GM18526 (cell line): ENCODE data around the gene SEZ6L.

ENCODE experiments used
- POLR2A ChIP-seq: IDR thresholded peaks from 3 replicates; pipeline ENCODE4 v1.6.1; 2011; ENCODE audit not compliant: insufficient read length; ENCODE audit errors: extremely low read depth

Gene SEZ6L

DNA sequence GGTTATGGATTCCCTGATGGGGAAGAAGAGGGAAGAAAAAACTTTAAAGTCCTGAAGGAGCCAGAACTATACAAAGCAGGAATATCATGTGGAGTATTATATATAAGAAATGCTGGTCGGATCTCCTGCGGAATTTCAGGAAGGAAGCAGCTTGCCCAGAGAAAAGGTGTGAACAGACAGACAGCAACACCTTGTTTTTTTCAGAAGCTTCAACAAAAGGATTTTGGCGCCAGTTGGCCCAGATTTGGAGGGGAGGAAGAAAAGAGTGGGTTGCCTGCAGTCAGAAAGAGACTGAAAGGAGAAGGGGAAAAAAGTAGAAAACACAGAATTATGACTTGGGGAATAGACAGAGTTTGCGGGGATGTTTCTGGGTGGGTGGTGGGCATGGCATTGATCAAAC lies 45.2 kb downstream of the SEZ6L start:
- TF ChIP-seq POLR2A, result no peak

DNA sequence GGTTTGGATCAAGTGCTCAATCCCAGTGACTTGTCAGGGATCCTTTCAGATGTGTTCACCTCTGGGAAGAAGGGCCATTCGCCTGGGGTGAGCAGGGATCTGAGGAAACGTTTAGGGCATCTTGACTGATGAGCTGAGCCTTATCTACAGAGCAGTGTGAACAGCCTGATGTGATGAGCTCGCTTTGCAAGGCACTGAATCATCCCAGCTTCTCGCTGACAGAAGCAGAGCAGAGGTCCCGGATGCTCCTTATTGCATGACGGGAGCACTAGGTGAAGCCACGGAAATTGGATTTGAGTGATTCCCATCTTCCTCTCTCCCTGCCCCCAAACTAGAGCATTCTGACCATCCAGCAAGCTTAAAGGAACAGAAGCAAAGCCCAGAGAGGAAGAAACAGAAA lies 46.5 kb downstream of the SEZ6L start:
- TF ChIP-seq POLR2A, result no peak

- no peak for TF ChIP-seq POLR2A
Observed at GRCh38 chr22:26225207-26225606, 55.9 kb downstream of the SEZ6L start.

DNA sequence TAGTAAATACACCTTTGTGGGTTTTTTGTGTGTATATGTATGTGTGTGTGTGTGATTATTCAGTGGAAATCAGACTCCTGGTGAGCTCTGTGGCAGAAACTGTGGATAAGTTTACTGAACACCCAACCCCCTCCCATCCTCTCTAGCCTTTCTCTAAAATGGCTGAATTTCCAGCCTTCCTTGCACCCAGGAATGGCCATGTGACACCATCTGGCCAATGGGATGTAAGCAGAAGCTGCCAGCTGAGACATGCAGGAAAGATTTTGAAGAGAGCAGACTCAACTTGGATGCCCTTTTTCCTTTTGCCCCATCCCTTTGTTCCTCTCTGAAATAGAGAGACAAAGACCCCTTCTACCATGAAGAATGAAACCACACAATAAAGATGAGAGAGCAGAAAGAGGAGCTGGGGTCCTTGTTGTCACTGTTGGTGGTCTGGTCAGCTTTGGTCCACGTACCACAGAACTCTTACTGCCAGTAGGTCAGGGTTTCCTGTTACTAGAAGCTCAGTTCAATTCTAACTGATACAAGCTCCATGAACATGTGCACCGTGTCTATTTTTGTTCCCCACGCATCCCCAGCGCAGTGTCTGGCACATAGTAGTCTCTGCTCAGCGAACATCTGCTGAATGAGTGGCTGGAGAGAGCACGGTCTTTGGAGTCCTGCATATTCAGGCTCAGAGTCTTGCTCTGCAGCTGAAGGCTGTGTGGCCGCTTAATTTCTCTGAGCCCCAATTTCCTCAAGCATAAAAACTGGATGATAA lies 57.5 kb downstream of the SEZ6L start:
- TF ChIP-seq POLR2A, result no peak

GRCh38 chr22:26229910-26230309 lies 60.6 kb downstream of the SEZ6L start:
- no peak for TF ChIP-seq POLR2A

- no peak for TF ChIP-seq POLR2A
Observed at GRCh38 chr22:26234296-26234695, 65.0 kb downstream of the SEZ6L start.

GRCh38 chr22:26235792-26236487 lies 66.7 kb downstream of the SEZ6L start:
- no peak for TF ChIP-seq POLR2A

GRCh38 chr22:26236991-26237390 lies 67.7 kb downstream of the SEZ6L start:
- TF ChIP-seq POLR2A, result no peak

DNA sequence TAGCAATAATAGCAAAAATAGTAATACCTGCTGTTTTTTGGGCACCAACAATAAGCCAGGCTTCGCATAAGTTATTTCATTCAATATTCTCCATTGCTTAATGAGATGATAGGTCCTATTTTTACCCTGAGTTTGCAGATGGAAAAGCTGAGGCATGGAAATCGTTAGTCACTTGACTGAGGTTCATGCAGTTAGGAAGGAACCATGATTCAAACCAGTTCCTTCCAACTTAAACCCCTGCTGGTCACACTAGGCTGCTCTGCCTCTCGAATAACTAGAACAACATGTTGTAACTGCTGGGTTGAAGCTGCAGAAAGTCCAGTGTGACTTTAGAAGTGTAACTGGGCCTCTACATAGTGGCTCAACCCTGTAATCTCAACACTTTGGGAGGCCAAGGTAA lies 69.3 kb downstream of the SEZ6L start:
- TF ChIP-seq POLR2A, result no peak

DNA sequence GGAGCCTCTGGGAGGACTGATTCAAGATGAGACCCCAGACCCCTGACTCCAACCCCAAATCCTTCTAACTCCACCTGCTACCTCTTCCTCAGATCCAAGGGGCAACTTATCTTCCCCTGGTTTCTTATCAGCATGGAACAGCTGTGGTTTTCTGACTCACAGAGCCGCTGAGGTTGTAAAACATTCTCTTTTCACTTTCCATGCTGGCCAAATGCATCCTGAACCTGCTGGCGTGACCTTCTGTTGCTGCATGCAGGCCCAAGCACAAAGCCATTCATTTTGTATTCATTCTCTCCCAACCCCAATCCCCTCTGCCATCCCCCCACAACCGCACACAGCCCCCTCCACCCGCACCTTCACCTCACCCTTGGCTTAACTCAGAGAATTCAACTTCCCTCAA lies 70.3 kb downstream of the SEZ6L start:
- no peak for TF ChIP-seq POLR2A

- TF ChIP-seq POLR2A, result no peak
Observed at GRCh38 chr22:26241361-26241760, 72.1 kb downstream of the SEZ6L start.

- TF ChIP-seq POLR2A, result no peak
Observed at GRCh38 chr22:26245001-26245400, 75.7 kb downstream of the SEZ6L start.

DNA sequence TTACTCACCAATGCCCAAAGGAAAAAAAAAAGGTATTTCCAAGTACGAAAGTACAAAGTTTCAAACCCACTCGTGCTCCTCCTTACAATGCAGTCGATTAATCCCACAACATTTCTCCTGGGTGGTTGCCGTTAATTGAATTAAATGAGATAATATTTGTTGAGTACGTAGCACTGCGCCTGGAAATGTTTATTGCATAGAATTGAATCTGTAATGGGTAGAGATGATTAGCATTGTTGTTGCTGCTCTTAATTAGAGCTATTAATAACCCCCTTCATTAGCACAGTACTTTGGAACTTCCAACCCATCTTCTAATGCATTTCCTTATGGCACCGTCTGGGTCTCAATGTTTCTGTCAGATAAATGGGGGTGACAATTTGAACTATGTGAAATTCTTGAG lies 77.3 kb downstream of the SEZ6L start:
- no peak for TF ChIP-seq POLR2A

- no peak for TF ChIP-seq POLR2A
Observed at GRCh38 chr22:26251869-26252268, 82.6 kb downstream of the SEZ6L start.

DNA sequence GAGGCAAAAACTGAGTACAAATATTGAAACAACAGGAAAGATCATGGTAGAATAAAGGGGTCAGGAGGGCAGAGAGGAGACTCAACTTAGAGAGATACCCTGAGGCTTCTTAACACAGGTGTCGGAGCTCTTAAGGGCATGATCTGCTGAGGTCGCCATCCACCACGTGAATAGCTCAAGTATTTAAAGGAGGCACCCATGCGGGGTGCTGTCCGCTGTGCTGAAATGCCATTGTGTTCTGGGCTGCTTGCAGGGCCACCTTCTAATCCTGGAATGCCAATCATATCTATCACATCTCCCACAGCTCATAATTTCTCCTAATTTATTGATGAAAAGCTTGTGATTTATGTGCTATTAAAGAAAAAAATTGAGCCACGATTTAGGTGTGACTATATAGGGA lies 90.2 kb downstream of the SEZ6L start:
- no peak for TF ChIP-seq POLR2A

- TF ChIP-seq POLR2A, result no peak
Observed at GRCh38 chr22:26264162-26264561, 94.9 kb downstream of the SEZ6L start.

DNA sequence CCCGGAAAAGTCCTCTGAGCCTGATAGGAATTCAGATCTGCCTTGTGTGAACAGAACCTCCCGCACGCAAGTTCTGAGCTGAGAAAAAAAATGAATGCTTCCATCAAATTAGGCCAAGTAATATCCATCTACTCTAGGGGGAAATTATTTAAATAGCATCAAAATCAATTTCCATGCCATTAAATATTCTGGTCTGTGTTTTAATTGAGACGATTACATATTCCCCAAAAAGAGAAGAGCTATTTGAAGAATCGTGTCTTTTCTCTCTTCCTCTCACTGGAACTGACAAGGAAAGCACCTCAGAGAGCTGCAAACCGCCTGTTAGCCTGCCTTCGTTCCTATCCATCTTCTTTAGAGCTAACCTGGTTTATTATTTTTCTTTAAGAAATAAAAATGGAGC lies 96.0 kb downstream of the SEZ6L start:
- TF ChIP-seq POLR2A, result no peak
